ENCODE data around the gene CLPSL1. TPM values are rescaled to one million over a fixed set of nuclear protein-coding genes. Genes with fewer than 3 reads are reported as not detected.

Gene CLPSL1
- total and polyA plus RNA-seq, 2 of the 4 experiments (the other 2 are of a cell fraction): not detected

DNA sequence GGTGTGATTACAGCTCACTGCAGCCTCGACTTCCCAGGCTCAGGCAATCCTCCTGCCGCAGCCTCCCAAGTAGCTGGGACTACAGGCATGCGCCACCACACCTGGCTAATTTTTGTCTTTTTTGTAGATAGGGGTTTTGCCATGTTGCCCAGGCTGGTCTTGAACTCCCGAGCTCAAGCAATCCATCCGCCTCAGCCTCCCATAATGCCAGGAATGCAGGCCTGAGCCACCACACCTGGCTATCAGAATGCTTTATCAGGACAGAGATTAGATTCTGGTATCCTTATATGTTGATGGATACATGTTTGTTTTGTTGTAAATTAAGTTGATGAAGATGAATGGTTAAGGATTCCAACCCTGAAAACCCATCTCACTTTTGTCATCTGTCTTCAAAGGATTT is 48.5 kb downstream of the CLPSL1 start:
- H4K5ac ChIP-seq (ENCODE audit: low read depth, low read length): no peak overlapping the region
- WGBS, 2 experiments (ENCODE audit: extremely low coverage in 2 of 2, insufficient read length in 1 of 2): no CpG with 5 or more reads among the region's 5 CpGs
- H3K9me1 ChIP-seq (ENCODE audit: insufficient read depth, low read length): no peaks in the 10 kb centered on the region
- intact Hi-C loops (cut with micrococcal nuclease): no loop called here
- ChIA-PET POLR2A (ENCODE audit: unreplicated experiment) (no interaction called here), CTCF (no interaction called here)
- no peak overlapping the region for H4K91ac ChIP-seq (ENCODE audit: insufficient read depth, low read depth, low read length)
- H3K36me3 ChIP-seq (ENCODE audit: control insufficient read depth, insufficient read depth, low read length): no peaks in the 10 kb centered on the region
- H2BK15ac ChIP-seq (ENCODE audit: low read depth, low read length): no peak overlapping the region
- dilution Hi-C loops (cut with HindIII; ENCODE audit: low sequenced_read_pairs, unreplicated experiment): no loop called here
- H3K4me3 ChIP-seq (ENCODE audit: insufficient read depth, low read depth, low read length): no peak overlapping the region
- H4K20me1 ChIP-seq (ENCODE audit: insufficient read depth, low read length): no peaks in the 10 kb centered on the region
- no peak overlapping the region for H2AFZ ChIP-seq (replicated peaks; ENCODE audit: low read length, poor library complexity)
- TF ChIP-seq MAZ (IDR thresholded peaks at IDR 0.05; ENCODE audit: borderline replicate concordance, low read depth, low read length) (no peak), RCOR1 (IDR thresholded peaks at IDR 0.05; ENCODE audit: insufficient replicate concordance, low read length) (no peak), CEBPB (IDR thresholded peaks at IDR 0.05; ENCODE audit: low read depth, low read length) (no peak), FOS (IDR thresholded peaks at IDR 0.05; ENCODE audit: low read depth, low read length) (no peak), RFX5 (IDR thresholded peaks at IDR 0.05; ENCODE audit: low read depth, low read length) (no peak), RAD21 (IDR thresholded peaks at IDR 0.05; ENCODE audit: low read length) (no peak), MXI1 (IDR thresholded peaks at IDR 0.05; ENCODE audit: borderline replicate concordance, low read depth, low read length) (no peak), SMC3 (IDR thresholded peaks at IDR 0.05; ENCODE audit: low read depth, low read length) (no peak), BHLHE40 (IDR thresholded peaks at IDR 0.05; ENCODE audit: low read depth, low read length) (no peak), MAFK (IDR thresholded peaks at IDR 0.05; ENCODE audit: low read depth, low read length) (no peak), POLR2A (IDR thresholded peaks at IDR 0.05; ENCODE audit: low read depth, low read length) (no peak), NFE2L2 (IDR thresholded peaks at IDR 0.05; ENCODE audit: low read depth, low read length) (no peak), CHD1 (IDR thresholded peaks at IDR 0.05; ENCODE audit: low read depth, low read length) (no peak)
- TF ChIP-seq, protein P1, sequence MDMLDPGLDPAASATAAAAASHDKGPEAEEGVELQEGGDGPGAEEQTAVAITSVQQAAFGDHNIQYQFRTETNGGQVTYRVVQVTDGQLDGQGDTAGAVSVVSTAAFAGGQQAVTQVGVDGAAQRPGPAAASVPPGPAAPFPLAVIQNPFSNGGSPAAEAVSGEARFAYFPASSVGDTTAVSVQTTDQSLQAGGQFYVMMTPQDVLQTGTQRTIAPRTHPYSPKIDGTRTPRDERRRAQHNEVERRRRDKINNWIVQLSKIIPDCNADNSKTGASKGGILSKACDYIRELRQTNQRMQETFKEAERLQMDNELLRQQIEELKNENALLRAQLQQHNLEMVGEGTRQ (IDR thresholded peaks at IDR 0.05; ENCODE audit: low read depth, low read length): no peak
- TF ChIP-seq, protein P2, sequence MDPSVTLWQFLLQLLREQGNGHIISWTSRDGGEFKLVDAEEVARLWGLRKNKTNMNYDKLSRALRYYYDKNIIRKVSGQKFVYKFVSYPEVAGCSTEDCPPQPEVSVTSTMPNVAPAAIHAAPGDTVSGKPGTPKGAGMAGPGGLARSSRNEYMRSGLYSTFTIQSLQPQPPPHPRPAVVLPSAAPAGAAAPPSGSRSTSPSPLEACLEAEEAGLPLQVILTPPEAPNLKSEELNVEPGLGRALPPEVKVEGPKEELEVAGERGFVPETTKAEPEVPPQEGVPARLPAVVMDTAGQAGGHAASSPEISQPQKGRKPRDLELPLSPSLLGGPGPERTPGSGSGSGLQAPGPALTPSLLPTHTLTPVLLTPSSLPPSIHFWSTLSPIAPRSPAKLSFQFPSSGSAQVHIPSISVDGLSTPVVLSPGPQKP (IDR thresholded peaks at IDR 0.05; ENCODE audit: borderline replicate concordance, low read depth, low read length): no peak
- TF ChIP-seq, protein P3, sequence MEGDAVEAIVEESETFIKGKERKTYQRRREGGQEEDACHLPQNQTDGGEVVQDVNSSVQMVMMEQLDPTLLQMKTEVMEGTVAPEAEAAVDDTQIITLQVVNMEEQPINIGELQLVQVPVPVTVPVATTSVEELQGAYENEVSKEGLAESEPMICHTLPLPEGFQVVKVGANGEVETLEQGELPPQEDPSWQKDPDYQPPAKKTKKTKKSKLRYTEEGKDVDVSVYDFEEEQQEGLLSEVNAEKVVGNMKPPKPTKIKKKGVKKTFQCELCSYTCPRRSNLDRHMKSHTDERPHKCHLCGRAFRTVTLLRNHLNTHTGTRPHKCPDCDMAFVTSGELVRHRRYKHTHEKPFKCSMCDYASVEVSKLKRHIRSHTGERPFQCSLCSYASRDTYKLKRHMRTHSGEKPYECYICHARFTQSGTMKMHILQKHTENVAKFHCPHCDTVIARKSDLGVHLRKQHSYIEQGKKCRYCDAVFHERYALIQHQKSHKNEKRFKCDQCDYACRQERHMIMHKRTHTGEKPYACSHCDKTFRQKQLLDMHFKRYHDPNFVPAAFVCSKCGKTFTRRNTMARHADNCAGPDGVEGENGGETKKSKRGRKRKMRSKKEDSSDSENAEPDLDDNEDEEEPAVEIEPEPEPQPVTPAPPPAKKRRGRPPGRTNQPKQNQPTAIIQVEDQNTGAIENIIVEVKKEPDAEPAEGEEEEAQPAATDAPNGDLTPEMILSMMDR (conservative IDR thresholded peaks at IDR 0.05; ENCODE audit: low read depth, low read length): no peak
- no peak overlapping the region for H2BK120ac ChIP-seq (ENCODE audit: low read depth, low read length)
- no peak overlapping the region for H3K14ac ChIP-seq (replicated peaks; ENCODE audit: low read depth, low read length)
- in situ Hi-C loops (cut with MboI; ENCODE audit: low sequenced_read_pairs): no loop called here
- no peak for ATAC-seq (ENCODE audit: low read depth)
- H2BK5ac ChIP-seq (ENCODE audit: low read depth, low read length, poor library complexity, severe bottlenecking): no peak overlapping the region
- no peak overlapping the region for H3K23ac ChIP-seq (ENCODE audit: low read depth, low read length)
- no peak overlapping the region for H4K8ac ChIP-seq (ENCODE audit: low read depth in 2 of 2, low read length in 2 of 2)
- no peak overlapping the region for H3K4ac ChIP-seq (ENCODE audit: low read depth, low read length)
- DNase-seq: no peak
- no peak overlapping the region for H3K56ac ChIP-seq (ENCODE audit: extremely low read depth, insufficient read depth, low read length)
- no peaks in the 10 kb centered on the region; the same call in none of the 2 replicates for H3K27me3 ChIP-seq (ENCODE audit: control insufficient read depth, insufficient read depth, low read length)
- H3K4me2 ChIP-seq (ENCODE audit: low read depth, low read length): no peak overlapping the region
- no peak overlapping the region for H2AK5ac ChIP-seq (ENCODE audit: low read depth, low read length)
- no peak overlapping the region for H3K18ac ChIP-seq (ENCODE audit: low read depth, low read length)
- BruUV-seq (replicated peaks): no TSS peak
- no peak overlapping the region for H3K27ac ChIP-seq (ENCODE audit: insufficient read depth, low read length)
- H2BK20ac ChIP-seq (ENCODE audit: low read depth, low read length): no peak overlapping the region
- H3K4me1 ChIP-seq (ENCODE audit: control insufficient read depth, insufficient read depth, low read length): no peaks in the 10 kb centered on the region; the same call in 1 of the 2 replicates
- H3K79me1 ChIP-seq (ENCODE audit: low read depth in 1 of 2, low read length in 2 of 2): no peaks in the 10 kb centered on the region
- no peak overlapping the region for H3K9ac ChIP-seq (ENCODE audit: low read depth, low read length)
- H3K9me3 ChIP-seq (ENCODE audit: control insufficient read depth, insufficient read depth, low read length): no peaks in the 10 kb centered on the region
- H2AK9ac ChIP-seq (replicated peaks; ENCODE audit: low read depth, low read length, poor library complexity): no peak overlapping the region
